Stimulated activated CD4-positive, alpha-beta T cell treated with anti-CD3 and anti-CD28 coated beads, Interleukin-12 subunit alpha, Interleukin-12 subunit beta, amount 100 ng/mL, for 48 hours (primary cell): Measurements from ENCODE around the gene TTLL11.
"Not testable (repeated sequence)": the region's sequence is repeated elsewhere in the genome, so short reads cannot be mapped to it uniquely, and the experiment has no call there.

ENCODE experiments used
- DNase-seq, 3 donors: peaks; one replicate each; pipeline ENCODE4 v3.0.0-alpha.2; 2020; ENCODE audit warnings: low read depth in 2 of 3, low spot score in 1 of 3

Gene TTLL11

DNA sequence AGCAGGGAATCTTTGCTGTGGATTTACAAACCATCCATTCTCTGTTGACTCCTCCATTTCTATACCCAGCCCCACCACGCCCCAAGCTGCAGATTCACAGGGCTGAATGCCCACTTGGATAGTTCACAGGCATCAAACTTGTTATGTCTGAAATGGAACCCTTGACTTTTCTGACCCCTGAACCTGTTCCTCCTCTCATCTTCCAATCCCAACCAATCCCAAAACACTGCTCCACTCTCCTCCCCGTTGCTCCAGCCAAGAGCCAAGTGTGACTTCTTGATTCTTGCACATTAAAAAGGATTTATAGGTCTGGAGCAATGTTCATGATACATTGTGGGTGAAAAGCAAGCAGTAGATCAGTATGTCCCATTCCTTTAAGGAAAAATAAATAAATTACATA, 296.0 kb downstream of the TTLL11 start:
- DNase-seq: no peak

DNA sequence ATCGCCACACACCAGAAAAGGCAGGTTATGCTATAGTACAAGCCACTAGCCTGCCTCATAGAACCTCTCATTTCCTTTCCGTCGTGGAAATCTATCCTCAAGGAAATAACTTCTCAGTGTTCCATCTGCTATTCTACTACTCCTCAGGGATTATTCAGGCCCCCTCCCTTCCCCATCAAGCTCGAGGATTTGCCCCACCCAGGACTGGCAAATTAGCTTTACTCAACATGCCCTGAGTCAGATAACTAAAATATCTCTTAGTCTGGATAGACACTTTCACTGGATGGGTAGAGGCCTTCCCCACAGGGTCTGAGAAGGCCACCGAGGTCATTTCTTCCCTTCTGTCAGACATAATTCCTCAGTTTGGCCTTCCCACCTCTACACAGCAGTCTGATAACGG, 298.8 kb downstream of the TTLL11 start:
- DNase-seq: not testable (repeated sequence)

DNA sequence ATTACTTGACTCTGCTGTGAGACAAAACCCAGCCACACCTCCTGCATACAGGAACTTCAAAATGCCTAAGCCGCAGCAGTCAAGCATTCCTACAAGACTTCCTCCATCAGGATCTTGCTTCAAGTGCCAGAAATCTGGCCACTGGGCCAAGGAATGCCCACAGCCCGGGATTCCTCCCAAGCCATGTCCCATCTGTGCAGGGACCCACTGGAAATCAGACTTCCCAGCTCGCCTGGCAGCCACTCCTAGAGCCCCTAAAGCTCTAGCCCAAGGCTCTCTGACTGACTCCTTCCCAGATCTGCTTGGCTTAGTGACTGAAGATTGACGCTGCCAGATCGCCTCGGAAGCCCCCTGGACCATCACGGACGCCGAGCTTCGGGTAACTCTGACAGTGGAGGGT, 300.6 kb downstream of the TTLL11 start:
- not testable (repeated sequence) for DNase-seq

DNA sequence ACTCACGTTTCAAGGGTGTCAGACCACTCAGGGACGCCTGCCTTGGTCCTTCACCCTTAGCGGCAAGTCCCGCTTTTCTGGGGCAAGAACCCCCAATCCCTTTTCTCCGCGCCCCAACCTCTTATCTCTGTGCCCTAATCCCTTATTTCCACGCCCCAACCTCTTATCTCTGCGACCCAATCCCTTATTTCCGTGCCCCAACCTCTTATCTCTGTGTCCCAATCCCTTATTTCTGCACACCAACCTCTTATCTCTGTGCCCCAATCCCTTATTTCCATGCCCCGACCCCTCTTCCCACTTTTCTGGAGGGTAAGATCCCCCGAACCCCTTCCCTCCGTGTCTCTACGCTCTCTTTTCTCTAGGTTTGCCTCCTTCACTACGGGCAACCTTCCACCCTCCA, 302.3 kb downstream of the TTLL11 start:
- no peak for DNase-seq

DNA sequence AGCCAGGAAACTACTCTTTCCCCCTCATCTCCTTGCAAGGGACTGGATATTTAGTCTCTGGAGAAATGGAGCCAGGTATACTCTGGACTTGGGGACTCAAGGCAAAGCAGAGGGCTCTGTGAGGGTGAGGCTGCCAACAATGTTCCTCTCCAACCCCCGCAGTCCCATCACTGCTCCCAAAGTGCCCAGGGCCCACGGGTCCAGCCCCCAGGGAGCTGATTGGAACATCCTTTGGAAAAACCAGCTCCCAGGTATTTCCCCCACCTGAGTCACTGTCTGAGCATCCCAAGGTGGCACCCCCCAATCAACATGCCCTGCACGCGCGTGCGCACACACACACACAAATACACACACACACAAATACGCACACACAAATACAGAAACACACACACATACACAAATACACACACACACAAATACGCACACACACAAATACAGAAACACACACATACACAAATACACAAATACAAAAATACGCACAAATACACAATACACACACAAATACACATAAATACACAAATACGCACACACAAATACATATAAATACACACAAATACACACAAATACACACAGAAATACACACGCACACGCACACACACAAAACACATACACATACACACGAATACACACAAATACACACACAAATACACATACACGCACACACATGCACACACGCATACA, 304.3 kb downstream of the TTLL11 start:
- no peak for DNase-seq

DNA sequence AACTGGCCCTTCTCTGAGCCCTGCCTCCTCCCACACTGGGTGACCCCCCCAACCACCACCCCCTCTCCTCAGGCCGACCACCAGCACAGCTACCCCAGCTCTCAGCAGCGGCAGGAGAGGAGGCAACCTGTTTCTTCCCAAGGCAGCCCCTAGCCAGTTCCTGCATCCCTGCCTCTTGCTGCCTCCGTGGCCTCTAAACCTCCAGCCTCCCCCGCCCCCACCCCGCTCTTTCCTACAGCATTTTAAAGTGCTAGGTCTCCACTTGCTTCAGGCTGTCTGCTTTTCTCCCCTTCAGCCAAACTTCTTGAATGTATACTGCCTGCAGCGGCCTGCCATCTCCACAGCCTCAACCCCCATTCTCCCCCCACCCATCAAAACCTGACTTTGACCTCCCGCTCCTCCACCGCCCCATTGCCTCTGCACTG, 306.1 kb downstream of the TTLL11 start:
- DNase-seq: no peak

DNA sequence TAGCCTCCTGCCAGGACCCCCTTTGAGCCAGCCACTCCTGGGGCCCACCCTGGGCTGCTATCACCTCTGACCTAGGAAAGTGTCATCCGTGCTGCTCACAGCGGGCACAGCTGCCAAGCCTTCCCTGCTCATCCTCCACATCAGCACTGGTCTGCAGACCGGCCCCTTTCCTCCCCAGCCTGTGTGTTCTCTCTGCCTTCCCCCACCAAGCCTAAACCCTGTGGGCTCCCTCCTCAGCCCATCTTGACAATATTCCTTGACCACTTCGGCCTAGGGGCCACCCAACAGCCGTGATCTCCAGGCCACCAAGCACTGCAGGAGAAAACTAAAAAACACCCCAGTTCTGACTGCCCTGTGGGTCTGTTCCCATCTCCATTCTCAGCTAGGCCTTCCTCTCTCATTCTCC, 306.6 kb downstream of the TTLL11 start:
- no peak for DNase-seq

DNA sequence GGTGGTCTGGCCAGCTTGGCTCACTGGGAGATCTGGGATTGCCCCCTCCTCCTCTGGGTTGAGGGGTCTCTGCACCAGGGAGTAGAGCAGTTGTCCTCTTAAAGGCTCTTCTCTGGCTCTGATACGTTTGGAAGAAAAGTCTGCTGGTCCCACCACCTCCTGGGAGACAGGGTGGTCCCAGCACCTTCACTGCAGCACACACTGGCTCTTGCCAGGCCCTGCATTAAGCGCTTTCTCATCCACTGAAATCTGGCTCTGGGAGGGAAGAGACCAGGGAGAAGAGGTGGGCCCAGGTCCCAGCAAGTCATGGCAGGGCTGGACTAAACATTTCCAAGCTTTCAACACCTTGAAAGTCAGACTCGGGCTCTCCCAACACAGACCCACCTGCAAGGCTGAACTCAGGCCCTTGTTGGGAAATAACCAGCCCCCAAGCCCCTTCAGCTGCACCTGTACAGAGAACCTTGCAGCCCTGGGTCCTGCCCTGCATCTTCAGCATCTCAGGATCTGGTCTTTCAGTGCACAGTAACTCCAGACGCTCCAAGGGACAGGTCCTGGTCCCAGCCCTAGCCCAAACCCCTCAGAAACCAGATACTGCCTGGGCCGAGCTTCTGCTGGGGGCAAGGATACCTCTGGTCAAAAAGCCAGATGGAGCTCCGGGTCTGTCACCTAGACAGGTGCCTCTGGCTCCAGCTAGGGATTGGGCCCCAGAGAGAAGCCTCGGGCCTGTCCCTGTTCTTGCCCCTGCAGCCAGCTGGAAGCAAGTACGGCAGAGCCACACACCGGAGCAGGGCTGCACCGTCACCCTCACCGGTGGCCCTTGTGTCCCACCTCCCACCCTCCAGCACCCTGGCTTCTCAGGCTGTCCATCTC, 307.2 kb downstream of the TTLL11 start:
- DNase-seq: no peak

DNA sequence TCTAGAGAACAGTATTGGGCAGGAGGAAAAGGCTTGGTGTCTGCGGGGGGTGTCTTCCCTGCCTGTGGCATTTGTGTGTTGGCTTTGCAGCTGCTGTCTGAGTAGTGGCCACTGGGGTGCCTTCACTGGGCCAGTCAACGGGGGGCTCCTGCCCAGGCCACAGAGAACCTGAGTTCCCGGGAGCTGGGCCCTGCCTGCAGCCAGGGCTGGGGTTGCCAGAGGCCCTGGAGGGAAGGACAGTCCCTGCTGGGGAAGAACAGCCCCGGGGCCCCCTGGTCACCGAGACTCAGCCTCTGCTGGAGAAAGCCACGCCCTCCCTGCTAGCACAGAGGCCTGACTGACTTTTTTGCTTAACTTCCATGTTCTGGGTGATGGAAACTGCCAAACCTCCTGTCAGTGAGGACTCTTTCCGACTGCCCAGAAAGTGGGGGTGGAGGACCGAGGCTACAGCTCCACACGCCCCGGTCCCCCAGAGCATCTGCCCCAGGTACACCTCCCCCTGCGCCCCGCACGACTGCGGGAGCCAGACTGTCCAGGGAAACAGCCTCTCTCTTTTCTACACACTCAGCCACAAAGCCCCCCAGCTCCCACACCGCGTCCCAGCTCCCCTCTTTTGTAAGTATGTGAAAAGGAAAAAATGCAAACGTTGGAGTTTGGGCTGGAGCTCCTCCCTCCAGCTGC, 308.2 kb downstream of the TTLL11 start:
- DNase-seq: no peak

DNA sequence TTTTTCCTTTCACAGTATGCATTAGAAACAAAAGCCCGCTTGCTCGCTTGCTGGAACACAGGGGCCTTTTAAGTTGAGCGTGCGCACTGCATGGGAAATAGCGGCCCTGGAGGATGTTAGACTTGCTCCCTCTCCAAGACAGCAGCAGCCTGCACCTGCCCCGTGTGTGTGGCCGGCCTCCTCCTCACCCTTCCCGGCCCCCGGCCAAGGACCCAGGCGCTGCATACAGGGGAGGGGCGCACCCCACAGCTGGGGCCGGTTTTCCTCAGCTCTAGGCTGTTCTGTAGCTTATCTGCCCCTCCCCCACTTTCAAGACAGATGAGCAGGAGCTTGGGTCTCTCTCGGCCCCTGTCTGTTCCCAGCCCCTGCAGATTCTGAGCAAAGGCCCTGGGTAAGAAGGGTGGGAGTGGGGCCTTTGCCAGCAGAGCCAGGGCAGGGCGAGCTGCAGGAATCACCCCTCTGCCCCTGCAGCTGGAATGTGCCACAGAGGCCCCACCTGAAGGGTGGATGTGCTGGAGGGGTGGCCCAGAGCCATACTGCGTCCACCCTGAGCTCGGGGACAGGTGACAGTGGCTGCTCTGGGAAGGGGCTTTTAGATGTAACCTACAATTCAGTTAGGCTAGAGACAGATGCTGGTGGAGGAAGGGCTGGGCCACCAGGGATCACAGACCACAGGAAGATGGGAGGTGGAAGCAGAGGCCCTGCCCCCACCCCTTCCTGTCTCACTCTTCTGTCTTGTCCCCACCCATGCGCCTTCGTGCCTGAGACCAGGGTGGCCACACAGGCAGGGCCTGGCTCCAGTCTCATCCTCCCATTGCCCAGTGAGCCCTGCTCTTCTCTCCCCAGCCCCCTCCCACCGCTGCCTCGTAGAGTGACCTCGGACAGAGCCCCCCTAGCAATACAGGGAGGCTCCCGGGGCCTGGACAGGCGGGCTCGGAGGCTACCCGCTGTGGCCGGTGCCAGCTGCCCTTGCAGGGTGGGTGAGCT, 309.3 kb downstream of the TTLL11 start:
- DNase-seq: no peak

DNA sequence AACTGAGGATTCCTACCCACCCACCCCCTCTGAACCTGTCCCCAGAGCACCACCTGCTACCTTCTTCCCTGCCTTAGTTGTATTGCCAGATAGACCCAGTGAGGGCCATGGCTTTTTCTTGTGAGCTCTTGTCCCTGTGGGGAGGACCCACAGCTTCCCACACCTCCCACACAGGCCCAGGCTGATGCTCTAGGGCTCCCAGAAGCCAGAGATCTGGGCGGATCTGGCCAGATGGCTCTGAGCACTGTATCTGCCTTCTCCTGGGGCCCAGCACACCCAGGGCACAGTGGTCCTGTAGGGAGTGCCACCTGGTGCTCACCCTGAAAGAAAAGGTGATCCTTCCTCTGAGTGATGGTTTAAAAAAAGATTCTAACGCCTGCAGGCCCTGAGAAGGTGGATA, 310.0 kb downstream of the TTLL11 start:
- DNase-seq: no peak

DNA sequence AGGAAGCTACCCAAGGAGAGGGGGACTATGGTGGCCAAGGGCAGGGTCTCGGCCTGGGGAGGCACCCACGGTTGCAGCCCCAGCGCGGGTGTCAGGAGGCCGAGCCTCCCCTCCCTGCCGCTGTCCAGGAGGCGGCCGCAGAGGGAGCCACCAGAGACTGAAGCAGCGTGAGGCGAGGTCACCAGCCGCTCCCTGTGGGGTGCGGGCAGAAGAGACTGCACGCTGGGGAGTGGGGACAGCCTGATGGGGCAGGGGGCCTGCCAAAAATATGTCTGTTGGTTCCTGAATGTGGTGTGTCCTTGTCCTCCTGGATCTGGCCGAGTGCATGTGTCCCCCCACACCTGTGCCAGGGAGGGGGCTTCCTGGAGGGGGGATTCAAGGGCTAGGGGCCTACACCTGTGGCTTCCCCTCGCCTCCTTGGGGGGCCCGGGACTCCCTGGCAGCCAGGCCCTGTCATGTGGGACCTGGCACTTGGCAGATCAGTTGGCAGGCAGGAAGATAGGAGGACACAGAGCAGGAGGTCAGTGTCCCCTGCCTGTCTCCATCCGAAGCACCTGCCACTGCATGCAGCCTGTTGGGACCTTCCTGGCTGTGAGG, 310.5 kb downstream of the TTLL11 start:
- no peak for DNase-seq

DNA sequence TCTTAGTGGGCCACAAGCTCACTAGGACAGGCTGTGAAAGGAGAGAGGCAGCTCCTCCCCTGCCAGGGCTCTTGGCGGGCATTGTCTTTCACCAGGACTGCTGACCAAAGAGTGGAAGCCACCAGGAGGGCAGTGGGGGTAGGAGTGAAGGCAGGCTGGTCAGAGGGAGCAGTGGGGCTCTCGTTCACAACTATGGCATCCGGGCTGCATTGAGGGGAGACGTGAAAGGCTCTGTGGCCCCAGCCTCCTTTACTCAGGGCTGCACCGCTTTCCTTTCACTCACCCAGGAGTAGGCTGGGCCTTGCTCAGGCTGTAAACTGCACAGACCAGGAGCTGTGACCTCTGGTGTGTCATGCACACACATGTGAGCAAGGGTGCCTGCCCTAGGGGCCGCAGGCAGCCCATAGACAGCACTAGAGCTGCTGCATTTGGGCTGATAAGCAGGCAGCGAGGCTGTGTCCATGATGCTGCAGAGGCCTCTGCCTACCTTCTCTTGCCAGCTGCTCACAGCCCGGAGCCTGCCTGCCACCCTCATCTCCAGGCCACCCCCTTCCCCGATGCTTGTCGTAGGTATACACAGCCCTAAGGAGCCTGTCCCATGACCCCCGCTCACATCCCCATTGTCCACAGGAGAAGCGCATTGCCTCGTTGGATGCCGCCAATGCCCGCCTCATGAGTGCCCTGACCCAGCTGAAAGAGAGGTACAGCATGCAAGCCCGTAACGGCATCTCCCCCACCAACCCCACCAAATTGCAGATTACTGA, 311.2 kb downstream of the TTLL11 start:
- no peak for DNase-seq

DNA sequence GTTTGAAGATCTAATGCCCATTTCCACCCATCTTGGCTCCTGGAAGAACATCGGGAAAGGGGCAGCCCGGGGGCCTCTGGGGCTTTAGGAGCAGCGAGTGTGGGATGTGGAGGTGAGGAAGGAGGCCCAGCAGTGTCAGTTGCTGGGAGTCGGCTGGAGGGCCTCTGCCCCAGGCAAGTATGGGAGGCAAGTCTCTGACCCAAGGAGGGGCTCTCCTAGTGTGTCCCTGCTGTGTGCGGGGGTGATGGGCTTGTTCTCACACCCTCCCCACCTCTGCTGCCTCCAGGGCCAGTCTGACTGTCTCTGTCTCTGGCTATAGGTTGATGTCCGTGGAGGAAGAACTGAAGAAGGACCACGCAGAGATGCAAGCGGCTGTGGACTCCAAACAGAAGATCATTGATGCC, 312.0 kb downstream of the TTLL11 start:
- DNase-seq: no peak

DNA sequence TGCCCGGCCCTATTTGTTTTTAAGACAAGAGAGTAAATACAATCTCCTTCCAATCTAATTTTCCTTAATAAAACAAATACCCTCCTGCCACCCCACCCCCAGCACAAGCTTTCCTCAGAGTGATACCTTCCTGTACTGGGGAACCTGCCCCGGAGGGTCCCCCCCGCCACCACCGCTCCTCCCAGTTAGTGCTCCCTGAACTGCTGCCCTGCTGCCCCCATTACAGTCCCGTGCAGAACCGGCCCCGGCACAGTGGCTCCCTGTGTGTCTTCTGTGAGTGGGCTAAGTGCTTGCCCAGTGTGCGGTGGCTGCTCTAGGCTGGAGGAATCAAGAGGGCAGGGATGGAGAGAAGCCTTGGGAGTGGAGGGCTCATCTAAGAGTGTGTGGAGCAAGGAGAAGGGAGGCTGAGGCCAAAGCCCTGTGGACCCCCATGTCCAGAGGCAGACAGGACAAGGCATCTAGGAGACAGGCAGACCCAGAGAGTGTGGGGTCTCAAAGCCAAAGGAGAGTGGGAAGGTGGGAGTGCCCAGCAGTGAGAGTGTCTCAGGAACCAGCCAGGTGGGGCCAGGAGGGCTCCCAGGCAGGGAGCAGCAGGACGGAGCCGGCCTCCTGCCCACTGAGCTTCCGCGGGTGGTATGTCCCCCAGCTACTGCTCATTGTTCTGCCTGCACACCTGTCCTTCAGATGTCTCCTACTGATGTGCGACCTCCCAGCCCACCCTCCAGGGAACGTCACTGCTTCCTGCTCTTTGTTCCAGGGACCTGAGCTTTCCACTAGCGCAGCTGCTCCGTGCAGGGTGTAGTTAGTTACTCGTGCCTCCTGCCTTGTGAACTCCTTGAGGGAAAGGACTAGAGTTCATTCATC, 312.7 kb downstream of the TTLL11 start:
- no peak for DNase-seq

DNA sequence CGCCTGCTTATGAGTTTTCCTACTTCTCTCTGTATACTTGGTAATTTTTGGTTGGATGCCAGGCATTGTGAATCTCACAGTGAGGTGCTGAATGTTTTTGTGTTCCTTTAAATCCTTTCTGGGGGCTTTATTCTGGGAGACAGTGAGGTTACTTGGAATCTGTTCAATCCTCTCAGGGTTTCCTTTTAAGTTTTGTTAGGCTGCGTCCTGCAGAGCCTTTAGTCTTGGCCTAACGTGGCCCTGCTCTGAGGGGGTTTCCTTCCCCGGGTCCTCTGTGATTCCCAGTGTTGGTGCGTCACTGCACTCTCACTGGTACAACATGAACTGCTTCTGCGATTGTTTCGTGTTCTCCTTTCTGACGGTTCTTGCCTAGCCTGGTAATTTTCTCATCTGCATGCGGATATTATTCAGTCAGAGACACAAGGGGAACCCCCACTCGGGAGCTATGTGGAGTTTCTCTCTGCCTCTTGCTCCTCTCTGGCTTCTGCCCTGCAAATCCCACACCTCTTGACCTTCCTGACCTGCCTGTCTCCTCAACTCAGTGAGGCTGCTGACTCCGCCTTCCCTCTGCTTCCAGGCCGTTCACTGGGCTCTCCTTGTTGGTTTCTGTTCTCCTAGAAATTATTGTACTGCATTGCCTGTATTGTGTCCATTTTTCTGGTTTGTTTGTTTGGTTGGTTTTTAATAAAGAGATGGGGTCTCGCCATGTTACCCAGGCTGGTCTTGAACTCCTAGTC, 313.6 kb downstream of the TTLL11 start:
- DNase-seq: no peak

DNA sequence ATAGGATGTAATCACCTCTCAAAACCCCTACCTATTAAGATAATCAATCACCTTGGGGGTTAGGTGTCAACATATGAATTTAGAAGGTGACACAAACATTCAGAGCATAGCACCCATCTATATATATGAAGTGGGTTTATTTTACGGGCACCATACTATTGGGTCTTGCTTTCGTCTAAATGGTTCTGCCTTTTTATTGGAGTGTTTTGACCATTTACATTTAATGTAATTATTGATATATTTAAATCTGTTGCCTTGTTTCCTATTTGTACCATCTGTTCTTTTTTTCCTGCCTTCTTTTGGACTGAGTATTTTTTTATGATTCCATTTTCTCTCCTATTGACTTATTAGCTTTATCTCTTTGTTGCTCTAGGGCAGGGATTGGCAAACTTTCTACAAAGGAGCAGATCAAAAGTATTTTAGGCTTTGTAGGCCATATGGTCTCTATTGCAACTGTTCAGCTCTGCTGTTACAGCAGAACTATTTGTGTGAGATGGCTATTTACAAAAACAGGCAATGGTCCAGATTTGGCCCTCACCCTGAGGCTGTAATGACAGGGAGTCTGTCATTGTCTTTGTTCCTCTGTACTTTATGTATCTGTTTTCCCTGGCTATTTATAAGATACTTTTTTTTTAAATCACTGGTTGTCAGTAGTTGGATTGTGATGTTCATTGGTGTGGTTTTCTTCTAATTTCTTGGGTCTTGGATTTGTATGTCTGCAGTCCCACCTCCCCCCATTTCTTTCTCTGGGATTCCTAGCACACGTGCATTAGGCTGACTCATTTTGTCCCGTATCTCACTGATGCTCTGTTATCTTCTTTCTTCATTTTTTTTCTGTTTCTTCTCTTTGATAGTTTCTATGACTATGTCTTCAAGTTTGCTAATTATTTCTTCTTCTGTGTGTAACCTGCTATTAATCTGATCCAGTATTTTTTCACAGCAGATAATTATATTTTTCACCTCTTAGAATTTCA, 314.6 kb downstream of the TTLL11 start:
- DNase-seq: no peak
